GM21717 (cell line): ENCODE measurements around the gene CNTN5.
"Not testable (repeated sequence)": the region's sequence is repeated elsewhere in the genome, so short reads cannot be mapped to it uniquely, and the experiment has no call there.

Source experiments
- ATAC-seq: cut with Tn5 transposase; IDR thresholded peaks from one replicate; pipeline ENCODE4 v1.9.1; 2021; ENCODE audit warnings: mild to moderate bottlenecking, moderate library complexity; ENCODE audit not compliant: unreplicated experiment

Gene CNTN5

GRCh38 chr11:99268886-99269285 is 248.1 kb downstream of the CNTN5 start:
- no peak for ATAC-seq

DNA sequence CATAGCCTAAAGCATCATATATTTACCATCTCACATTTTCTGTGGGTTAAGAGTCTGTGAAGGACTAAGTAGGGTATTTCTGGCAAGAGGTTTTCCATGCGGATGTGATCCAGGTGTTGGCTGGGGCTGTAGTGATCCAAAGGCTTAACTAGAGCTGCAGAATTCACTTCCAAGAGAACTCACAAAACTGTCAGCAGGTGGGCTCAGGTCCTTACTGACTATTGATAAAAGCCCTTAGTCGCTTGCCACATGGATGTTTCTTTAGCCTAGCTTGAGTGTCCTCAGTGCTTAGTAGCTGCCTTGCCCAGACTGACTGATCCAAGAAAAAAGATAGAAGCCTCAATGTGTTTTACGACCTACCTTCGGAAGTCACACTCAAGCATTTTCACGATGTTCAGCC is 250.8 kb downstream of the CNTN5 start:
- ATAC-seq, result no peak

- ATAC-seq, result no peak
These were observed 254.8 kb downstream of the CNTN5 start for GRCh38 chr11:99275521-99275920.

DNA sequence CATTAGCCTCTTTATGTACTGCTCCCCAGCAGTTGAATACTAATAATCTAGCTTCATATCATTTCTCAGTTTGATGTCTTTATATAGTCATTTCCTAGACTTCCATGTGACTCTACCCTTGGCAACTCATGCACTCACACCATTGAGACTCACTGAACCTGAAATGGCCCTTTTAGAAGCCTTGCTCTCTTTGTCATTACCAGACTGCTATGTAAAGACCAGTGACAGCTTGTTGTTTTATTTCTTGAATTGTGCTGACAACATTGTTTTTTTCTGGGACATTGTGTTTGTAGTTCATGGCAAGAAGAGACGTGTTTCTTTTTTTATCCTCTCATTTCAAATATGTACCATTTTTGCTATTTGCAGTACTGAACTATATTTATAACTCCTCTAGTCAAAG is 256.5 kb downstream of the CNTN5 start:
- ATAC-seq, result no peak

- ATAC-seq, result no peak
These were observed 258.5 kb downstream of the CNTN5 start for GRCh38 chr11:99279266-99279665.

DNA sequence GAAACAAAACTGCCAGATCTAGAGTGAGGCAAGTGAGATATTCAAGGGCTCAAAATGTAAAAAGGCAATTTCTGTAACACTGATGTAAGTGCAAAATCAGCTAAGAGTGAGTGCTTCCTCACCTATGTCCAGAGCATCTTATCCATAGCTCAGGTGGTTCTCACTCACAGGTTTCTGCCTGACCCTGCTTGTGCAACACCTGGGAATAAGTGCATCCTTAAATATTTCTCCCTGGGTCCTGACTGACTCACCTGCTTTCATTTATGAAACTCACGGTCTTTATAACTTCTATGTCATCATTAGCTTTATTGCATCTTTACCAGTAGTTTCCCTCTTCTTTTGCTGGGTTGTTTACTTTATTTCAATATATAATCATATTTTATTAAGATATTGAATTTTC is 260.6 kb downstream of the CNTN5 start:
- no peak for ATAC-seq

- ATAC-seq, result not testable (repeated sequence)
These were observed 277.2 kb downstream of the CNTN5 start for GRCh38 chr11:99297925-99298324.

GRCh38 chr11:99307510-99308088 is 286.9 kb downstream of the CNTN5 start:
- no peak for ATAC-seq

GRCh38 chr11:99311870-99312269 is 291.1 kb downstream of the CNTN5 start:
- ATAC-seq, result no peak

DNA sequence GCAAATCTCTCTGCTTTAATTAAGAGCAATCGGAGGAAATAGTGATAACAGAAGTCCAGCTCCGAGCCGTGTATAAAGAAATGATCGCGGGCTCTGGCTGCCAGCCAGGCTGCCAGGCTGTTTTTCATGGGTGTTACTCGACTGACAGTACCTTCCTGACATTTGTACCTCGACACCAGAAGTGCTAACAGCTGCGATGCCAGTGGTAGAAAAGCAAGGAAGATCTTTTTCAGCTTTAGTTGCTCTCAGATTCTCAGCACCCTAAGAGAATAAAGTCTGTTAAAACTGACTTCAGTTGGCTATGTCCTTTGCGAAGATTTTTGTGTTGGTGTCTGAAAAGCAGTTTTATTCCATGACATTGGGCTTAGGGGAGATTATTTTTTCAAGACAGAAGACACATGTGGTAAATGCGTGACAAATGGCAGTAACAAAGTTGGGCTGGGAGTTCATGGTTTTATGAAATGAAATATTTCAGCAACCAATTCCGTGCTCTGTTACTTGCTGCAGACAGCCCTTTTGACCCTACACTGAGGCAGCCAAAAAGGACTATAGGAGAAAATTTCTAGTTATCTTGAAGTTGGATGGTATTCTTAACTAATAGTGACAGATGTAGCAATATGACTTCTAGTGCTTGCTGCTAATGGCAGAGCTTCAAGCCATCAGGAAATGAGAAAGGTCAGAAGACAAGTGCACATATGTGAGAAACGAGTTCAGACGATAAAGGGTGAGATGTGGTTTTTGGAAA is 296.2 kb downstream of the CNTN5 start:
- no peak for ATAC-seq

DNA sequence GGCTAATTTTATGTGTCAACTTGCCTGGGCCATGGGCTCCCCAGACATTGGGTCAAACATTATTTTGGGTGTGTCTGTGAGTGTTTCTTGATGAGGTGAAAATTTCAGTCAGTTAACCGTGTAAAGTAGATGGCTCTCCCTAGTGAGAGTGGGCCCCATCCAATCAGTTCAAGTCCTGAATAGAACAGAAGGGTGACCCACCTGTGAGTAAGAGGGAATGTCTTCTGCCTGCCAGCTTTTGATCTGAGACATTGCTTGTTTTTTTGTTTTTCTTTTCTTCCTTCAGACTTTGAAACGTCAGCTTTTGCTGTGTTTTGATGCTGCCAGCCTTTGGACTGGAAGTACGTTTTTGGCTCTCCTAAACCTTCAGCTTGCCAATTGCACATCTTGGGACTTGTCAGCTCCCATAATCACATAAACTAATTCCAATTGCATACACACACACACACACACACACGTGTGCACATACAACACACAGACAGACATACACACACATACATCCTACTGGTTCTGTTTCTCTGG is 300.1 kb downstream of the CNTN5 start:
- no peak for ATAC-seq

GRCh38 chr11:99325847-99326246 is 305.1 kb downstream of the CNTN5 start:
- no peak for ATAC-seq

GRCh38 chr11:99327066-99327465 is 306.3 kb downstream of the CNTN5 start:
- ATAC-seq, result no peak

DNA sequence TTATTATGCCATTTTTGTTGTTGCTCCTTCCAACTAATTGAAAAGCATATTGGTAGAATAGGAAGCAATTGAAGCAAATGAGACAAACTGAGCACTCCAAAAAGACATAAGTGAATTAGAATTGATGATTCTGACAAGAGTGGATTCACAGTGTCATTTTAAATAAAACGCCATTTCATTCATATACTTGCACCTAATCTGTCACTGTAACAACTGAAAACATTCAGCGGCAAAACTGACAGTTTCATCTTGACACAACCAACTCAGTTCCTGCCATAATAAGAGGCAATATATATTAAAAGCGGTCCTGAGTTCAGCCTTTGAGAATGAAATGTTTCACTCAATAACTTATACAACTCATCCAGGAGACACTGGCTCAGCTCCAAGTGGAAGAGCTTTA is 306.8 kb downstream of the CNTN5 start:
- no peak for ATAC-seq

DNA sequence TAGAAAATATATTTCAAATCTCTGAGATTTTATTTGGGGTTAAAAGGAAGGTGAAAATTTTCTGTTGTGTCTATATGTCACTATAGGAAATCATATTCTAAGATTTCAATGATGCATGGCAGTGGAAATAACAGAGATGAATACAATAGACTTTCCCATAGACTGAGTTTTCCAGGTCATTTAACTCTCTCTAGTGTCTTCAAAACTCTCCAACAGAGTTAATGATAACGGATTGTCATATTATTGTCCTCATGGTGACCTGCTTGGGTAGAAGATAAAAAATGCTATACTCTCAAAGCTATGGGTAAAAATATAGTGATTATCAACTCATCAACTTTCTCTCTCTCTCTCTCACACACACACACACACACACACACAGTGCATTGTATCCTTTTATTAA is 312.9 kb downstream of the CNTN5 start:
- ATAC-seq, result no peak

GRCh38 chr11:99343117-99343516 is 322.4 kb downstream of the CNTN5 start:
- no peak for ATAC-seq

GRCh38 chr11:99349151-99349673 is 328.5 kb downstream of the CNTN5 start:
- ATAC-seq, result no peak

DNA sequence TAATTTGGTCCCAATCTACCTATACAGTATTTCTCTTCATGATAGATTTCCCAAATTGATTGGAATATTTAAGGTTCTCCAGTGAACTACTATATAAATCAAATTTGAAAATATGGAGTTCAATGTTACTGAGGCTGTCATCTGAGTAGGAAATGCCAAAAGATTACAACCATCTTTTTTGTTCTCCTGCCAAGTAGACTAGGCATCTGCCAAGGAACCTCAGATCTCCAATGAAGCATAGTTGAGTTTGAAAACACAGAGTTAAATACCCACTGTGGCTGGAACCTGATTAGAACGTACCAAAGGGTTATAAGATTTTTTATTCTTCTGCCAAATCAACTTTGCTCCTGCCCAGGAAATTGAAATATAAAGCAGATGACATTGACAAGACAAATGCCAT is 330.9 kb downstream of the CNTN5 start:
- ATAC-seq, result no peak

GRCh38 chr11:99352642-99353041 is 331.9 kb downstream of the CNTN5 start:
- ATAC-seq, result no peak

- ATAC-seq, result no peak
These were observed 345.8 kb downstream of the CNTN5 start for GRCh38 chr11:99366546-99366945.

- ATAC-seq, result no peak
These were observed 347.8 kb downstream of the CNTN5 start for GRCh38 chr11:99368583-99368982.

GRCh38 chr11:99370549-99371216 is 349.9 kb downstream of the CNTN5 start:
- no peak for ATAC-seq
